Activated gamma-delta T cell treated with Interleukin-2 at 50 U/mL for 16 hours (primary cell): ENCODE measurements around the gene PLK3.
A peak's percentile ranks its signal among the peaks of the same experiment; 100 is the strongest.
"Not testable (repeated sequence)": the region's sequence is repeated elsewhere in the genome, so short reads cannot be mapped to it uniquely, and the experiment has no call there.

ENCODE experiments used
- DNase-seq: peaks from one replicate; pipeline ENCODE4 v3.0.0-alpha.2; 2020

PLK3 gene

GRCh38 chr1:44829506-44830384, 29.6 kb downstream of the PLK3 start:
- no peak for DNase-seq

- no peak for DNase-seq
Measured at GRCh38 chr1:44830900-44831304, 30.7 kb downstream of the PLK3 start.

- no peak for DNase-seq
Measured at GRCh38 chr1:44831516-44831915, 31.3 kb downstream of the PLK3 start.

GRCh38 chr1:44832056-44832705, 32.0 kb downstream of the PLK3 start:
- no peak for DNase-seq

GRCh38 chr1:44834328-44834727, 34.2 kb downstream of the PLK3 start:
- DNase-seq, result no peak

GRCh38 chr1:44835738-44836675, 35.8 kb downstream of the PLK3 start:
- peak; percentile 89 for DNase-seq

- not testable (repeated sequence) for DNase-seq
Measured at GRCh38 chr1:44838294-44838693, 38.1 kb downstream of the PLK3 start.

GRCh38 chr1:44839576-44839975, 39.4 kb downstream of the PLK3 start:
- DNase-seq, result no peak

- no peak for DNase-seq
Measured at GRCh38 chr1:44842486-44842861, 42.3 kb downstream of the PLK3 start.

- DNase-seq, result no peak
Measured at GRCh38 chr1:44842862-44843655, 42.9 kb downstream of the PLK3 start, which contains the start of gene PTCH2. PTCH2 (minus strand) TSS chr1:44843253; CDS start chr1:44842932, 321 bp downstream.

GRCh38 chr1:44846985-44847384, 46.8 kb downstream of the PLK3 start:
- no peak for DNase-seq

- no peak for DNase-seq
Measured at GRCh38 chr1:44847845-44848244, 47.7 kb downstream of the PLK3 start.

- DNase-seq, result no peak
Measured at GRCh38 chr1:44848456-44849181, 48.4 kb downstream of the PLK3 start.

GRCh38 chr1:44849575-44850132, 49.5 kb downstream of the PLK3 start:
- DNase-seq, result no peak

- DNase-seq, result no peak
Measured at GRCh38 chr1:44851308-44851707, 51.1 kb downstream of the PLK3 start.

- no peak for DNase-seq
Measured at GRCh38 chr1:44853201-44853600, 53.0 kb downstream of the PLK3 start.

- no peak for DNase-seq
Measured at GRCh38 chr1:44854970-44855369, 54.8 kb downstream of the PLK3 start.
